ENCODE measurements around the gene IVNS1ABP.

The IVNS1ABP gene

GRCh38 chr1:185279571-185279970 is 37.5 kb downstream of the IVNS1ABP start:
- Histone ChIP-seq H3K4me3 (ENCODE audit: low read depth, low read length) (no peak overlapping the region), H3K27me3 (ENCODE audit: control insufficient read depth, insufficient read depth, low read length) (no peaks in the 10 kb centered on the region), H3K4me1 (no peaks in the 10 kb centered on the region), H3K36me3 (ENCODE audit: control insufficient read depth, insufficient read depth, low read length) (no peaks in the 10 kb centered on the region), H3K9me3 (ENCODE audit: control insufficient read depth, low read length) (no peaks in the 10 kb centered on the region), H2AFZ (no peak overlapping the region), H3K4me2 (ENCODE audit: low read length) (no peak overlapping the region), H3K9ac (no peak overlapping the region), H3K27ac (no peak overlapping the region), H3K79me2 (no peaks in the 10 kb centered on the region)
- no peak for TF ChIP-seq CTCF (IDR thresholded peaks at IDR 0.05)

- H3K4me3 ChIP-seq (ENCODE audit: low read depth, low read length): no peak overlapping the region
- no peak for TF ChIP-seq CTCF (IDR thresholded peaks at IDR 0.05)
- H3K36me3 ChIP-seq (ENCODE audit: control insufficient read depth, insufficient read depth, low read length): no peaks in the 10 kb centered on the region
- no peak overlapping the region for H2AFZ ChIP-seq
- no peak overlapping the region for H3K27ac ChIP-seq
- H3K9me3 ChIP-seq (ENCODE audit: control insufficient read depth, low read length): no peaks in the 10 kb centered on the region
- no peaks in the 10 kb centered on the region for H3K27me3 ChIP-seq (ENCODE audit: control insufficient read depth, insufficient read depth, low read length)
- H3K4me1 ChIP-seq: no peaks in the 10 kb centered on the region
- H3K79me2 ChIP-seq: no peaks in the 10 kb centered on the region
- no peak overlapping the region for H3K4me2 ChIP-seq (ENCODE audit: low read length)
- no peak overlapping the region for H3K9ac ChIP-seq
Observed at GRCh38 chr1:185271921-185272320, 45.1 kb downstream of the IVNS1ABP start.

- Histone ChIP-seq H3K36me3 (ENCODE audit: control insufficient read depth, insufficient read depth, low read length) (no peaks in the 10 kb centered on the region), H2AFZ (no peak overlapping the region), H3K27me3 (ENCODE audit: control insufficient read depth, insufficient read depth, low read length) (no peaks in the 10 kb centered on the region), H3K4me1 (no peaks in the 10 kb centered on the region), H3K9ac (no peak overlapping the region), H3K79me2 (no peaks in the 10 kb centered on the region), H3K9me3 (ENCODE audit: control insufficient read depth, low read length) (no peaks in the 10 kb centered on the region), H3K4me2 (ENCODE audit: low read length) (no peak overlapping the region), H3K4me3 (ENCODE audit: low read depth, low read length) (no peak overlapping the region), H3K27ac (no peak overlapping the region)
- no peak for TF ChIP-seq CTCF (IDR thresholded peaks at IDR 0.05)
Observed at GRCh38 chr1:185268352-185268751, 48.7 kb downstream of the IVNS1ABP start.

GRCh38 chr1:185267701-185268100 is 49.3 kb downstream of the IVNS1ABP start:
- no peak overlapping the region for H3K27ac ChIP-seq

More at GRCh38 chr1:185267701-185268100, 49.3 kb downstream of the IVNS1ABP start:
- H3K4me1 ChIP-seq: no peaks in the 10 kb centered on the region
- no peaks in the 10 kb centered on the region for H3K79me2 ChIP-seq
- no peak overlapping the region for H3K9ac ChIP-seq
- no peaks in the 10 kb centered on the region for H3K9me3 ChIP-seq (ENCODE audit: control insufficient read depth, low read length)
- H2AFZ ChIP-seq: no peak overlapping the region
- no peak for TF ChIP-seq CTCF (IDR thresholded peaks at IDR 0.05)
- no peaks in the 10 kb centered on the region for H3K36me3 ChIP-seq (ENCODE audit: control insufficient read depth, insufficient read depth, low read length)
- H3K27me3 ChIP-seq (ENCODE audit: control insufficient read depth, insufficient read depth, low read length): no peaks in the 10 kb centered on the region
- H3K4me3 ChIP-seq (ENCODE audit: low read depth, low read length): no peak overlapping the region
- H3K4me2 ChIP-seq (ENCODE audit: low read length): no peak overlapping the region

Data from parathyroid adenoma (tissue), 2 donors.